GF-D8 (cell line): ENCODE results near the gene TMEM109.

Experiments
- DNase-seq: peaks from one replicate; lab custom pipeline; 2025; lab: John Stamatoyannopoulos, UW

The TMEM109 gene

GRCh38 chr11:60970890-60971289 is 56.9 kb downstream of the TMEM109 start:
- DNase-seq: no peak

GRCh38 chr11:60971520-60971919 is 57.6 kb downstream of the TMEM109 start, which contains the start of gene CD6:
Gene CD6, plus strand, starts transcription at chr11:60971680. Its CDS starts 186 bp downstream, at chr11:60971866.
- no peak for DNase-seq

- no peak for DNase-seq
These were observed 58.4 kb downstream of the TMEM109 start for GRCh38 chr11:60972182-60973030.
